Measurements from ENCODE around the gene LRRC74A. TPM values are rescaled to one million over a fixed set of nuclear protein-coding genes. Genes with fewer than 3 reads are reported as not detected.

Gene LRRC74A
- total and polyA plus RNA-seq, 10 of the 15 experiments (the other 5 are each of a cell fraction or from before 2014, with no cell fraction given): not detected

DNA sequence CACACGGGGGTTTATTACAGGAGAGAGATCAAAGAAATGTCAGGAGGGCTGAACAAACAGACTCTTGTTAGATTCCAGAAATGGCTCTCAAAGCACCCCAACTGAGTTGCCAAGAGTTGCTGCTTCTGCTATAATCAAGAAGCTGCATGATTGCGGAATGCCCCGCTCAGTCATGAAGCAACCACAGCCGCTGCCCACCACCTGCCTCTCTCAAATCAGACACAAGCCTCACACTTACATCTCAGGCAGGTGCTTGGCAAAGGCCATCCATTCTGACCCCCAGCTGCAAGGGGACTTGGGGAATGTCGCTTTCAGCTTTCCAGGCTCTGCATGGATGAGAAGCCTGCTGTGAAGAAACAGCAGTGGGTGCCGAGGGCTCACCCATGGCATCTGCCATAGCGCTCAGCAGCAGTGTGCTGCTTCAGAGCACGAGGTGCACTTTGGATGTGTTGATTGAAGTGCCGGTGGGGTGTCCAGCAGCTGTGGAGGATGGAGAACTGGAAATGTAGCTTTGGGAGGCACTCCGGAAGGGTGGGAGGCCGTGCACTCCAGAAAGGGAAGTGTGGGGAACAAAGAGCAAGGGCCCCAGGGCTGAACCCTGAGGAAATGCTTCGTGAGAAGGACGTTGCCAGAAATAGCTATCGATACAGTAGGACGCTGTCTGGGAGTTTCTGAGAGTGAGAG is 37.7 kb downstream of the LRRC74A start:
- H3K36me3 ChIP-seq (ENCODE audit: control insufficient read depth in 2 of 2, insufficient read depth in 2 of 2, low read length in 1 of 2): no peaks in the 10 kb centered on the region
- H3K4me1 ChIP-seq (ENCODE audit: control insufficient read depth, insufficient read depth, low read length): peaks cover 25% of the 10 kb centered on the region
- peak; percentile 41 for FAIRE-seq
- H3K4me2 ChIP-seq (ENCODE audit: control insufficient read depth, insufficient read depth): peak overlapping the region; percentile 38
- peak overlapping the region; percentile 43; the same call in 1 of the 2 replicates for H2AFZ ChIP-seq (ENCODE audit: control insufficient read depth, low read depth, low read length)
- ChIA-PET CTCF (interaction anchor here (0.6 to 2.1 kb wide), 11 partner anchors 9 to 207 kb away, joined by 3 to 12 read pairs (median 4); no protein-coding TSS in a partner anchor), POLR2A (interaction anchor here (0.5 to 0.6 kb wide), 2 partner anchors 99 to 163 kb away, joined by 3 read pairs; no protein-coding TSS in a partner anchor), SMC1A (ENCODE audit: uncharacterized antibody, unreplicated experiment) (interaction anchor here (0.6 to 2.0 kb wide), 5 partner anchors 51 to 206 kb away, joined by 3 to 6 read pairs (median 3); partner anchors contain the start of gene ANGEL1), RAD21 (ENCODE audit: unreplicated experiment) (interaction anchor here (0.7 to 1.1 kb wide), 4 partner anchors 12 to 288 kb away, joined by 3 to 6 read pairs (median 3); no protein-coding TSS in a partner anchor)
- H3K27ac ChIP-seq (ENCODE audit: control insufficient read depth, insufficient read depth): peak overlapping the region; percentile 43
- H4K20me1 ChIP-seq (ENCODE audit: control insufficient read depth, insufficient read depth): no peaks in the 10 kb centered on the region
- no TSS peak for BruUV-seq (replicated peaks)
- 0 out of 2 replicates have a peak overlapping the region, but pooled peaks have one; percentile 8 for H3K9ac ChIP-seq (ENCODE audit: control insufficient read depth, insufficient read depth, low read length)
- in situ Hi-C loops (cut with MboI) (no loop called here), intact Hi-C loops (cut with micrococcal nuclease; ENCODE audit: unreplicated experiment) (no loop called here)
- H3K79me2 ChIP-seq (ENCODE audit: control insufficient read depth, insufficient read depth, low read length): no peaks in the 10 kb centered on the region
- 10% methylated on average over 11 of the region's 15 CpGs for WGBS (ENCODE audit: insufficient coverage, insufficient replicate concordance, low lambda C conversion rate, missing lambda C conversion rate)
- H3K27me3 ChIP-seq (replicated peaks in 1 of 2; ENCODE audit: control insufficient read depth in 2 of 2, insufficient read depth in 2 of 2, low read length in 1 of 2): no peaks in the 10 kb centered on the region
- ATAC-seq: peak; percentile 83
- DNase-seq (ENCODE audit: low read depth, low spot score): peak; percentile 13
- no peaks in the 10 kb centered on the region for H3K9me3 ChIP-seq (replicated peaks; ENCODE audit: control insufficient read depth, insufficient read depth, low read length)
- no peak overlapping the region for H3K4me3 ChIP-seq
- peak in 1 of 2 experiments; percentile 3; a peak in 1 of 4 replicates for TF ChIP-seq BHLHE40 (IDR thresholded peaks at IDR 0.05; ENCODE audit: borderline replicate concordance in 1 of 2, low read depth in 2 of 2, low read length in 1 of 2)
- TF ChIP-seq DPF2 (IDR thresholded peaks at IDR 0.05): peak; percentile 51; the same call in 1 of the 2 replicates
- TF ChIP-seq ZNF207 (IDR thresholded peaks at IDR 0.05; ENCODE audit: borderline replicate concordance): no peak
- no peak for TF ChIP-seq BACH1 (IDR thresholded peaks at IDR 0.05; ENCODE audit: borderline replicate concordance)
- no peak for TF ChIP-seq ASH2L (IDR thresholded peaks at IDR 0.05; ENCODE audit: borderline replicate concordance, low read depth)
- no peak for TF ChIP-seq GATAD2B (conservative IDR thresholded peaks at IDR 0.05; ENCODE audit: low read depth)
- TF ChIP-seq FOXM1 (IDR thresholded peaks at IDR 0.05; ENCODE audit: low read depth, low read length): no peak
- TF ChIP-seq, protein P1, sequence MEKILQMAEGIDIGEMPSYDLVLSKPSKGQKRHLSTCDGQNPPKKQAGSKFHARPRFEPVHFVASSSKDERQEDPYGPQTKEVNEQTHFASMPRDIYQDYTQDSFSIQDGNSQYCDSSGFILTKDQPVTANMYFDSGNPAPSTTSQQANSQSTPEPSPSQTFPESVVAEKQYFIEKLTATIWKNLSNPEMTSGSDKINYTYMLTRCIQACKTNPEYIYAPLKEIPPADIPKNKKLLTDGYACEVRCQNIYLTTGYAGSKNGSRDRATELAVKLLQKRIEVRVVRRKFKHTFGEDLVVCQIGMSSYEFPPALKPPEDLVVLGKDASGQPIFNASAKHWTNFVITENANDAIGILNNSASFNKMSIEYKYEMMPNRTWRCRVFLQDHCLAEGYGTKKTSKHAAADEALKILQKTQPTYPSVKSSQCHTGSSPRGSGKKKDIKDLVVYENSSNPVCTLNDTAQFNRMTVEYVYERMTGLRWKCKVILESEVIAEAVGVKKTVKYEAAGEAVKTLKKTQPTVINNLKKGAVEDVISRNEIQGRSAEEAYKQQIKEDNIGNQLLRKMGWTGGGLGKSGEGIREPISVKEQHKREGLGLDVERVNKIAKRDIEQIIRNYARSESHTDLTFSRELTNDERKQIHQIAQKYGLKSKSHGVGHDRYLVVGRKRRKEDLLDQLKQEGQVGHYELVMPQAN (conservative IDR thresholded peaks at IDR 0.05): no peak
- TF ChIP-seq EED (IDR thresholded peaks at IDR 0.05; ENCODE audit: low read depth): peak; percentile 85
- TF ChIP-seq, protein P2, sequence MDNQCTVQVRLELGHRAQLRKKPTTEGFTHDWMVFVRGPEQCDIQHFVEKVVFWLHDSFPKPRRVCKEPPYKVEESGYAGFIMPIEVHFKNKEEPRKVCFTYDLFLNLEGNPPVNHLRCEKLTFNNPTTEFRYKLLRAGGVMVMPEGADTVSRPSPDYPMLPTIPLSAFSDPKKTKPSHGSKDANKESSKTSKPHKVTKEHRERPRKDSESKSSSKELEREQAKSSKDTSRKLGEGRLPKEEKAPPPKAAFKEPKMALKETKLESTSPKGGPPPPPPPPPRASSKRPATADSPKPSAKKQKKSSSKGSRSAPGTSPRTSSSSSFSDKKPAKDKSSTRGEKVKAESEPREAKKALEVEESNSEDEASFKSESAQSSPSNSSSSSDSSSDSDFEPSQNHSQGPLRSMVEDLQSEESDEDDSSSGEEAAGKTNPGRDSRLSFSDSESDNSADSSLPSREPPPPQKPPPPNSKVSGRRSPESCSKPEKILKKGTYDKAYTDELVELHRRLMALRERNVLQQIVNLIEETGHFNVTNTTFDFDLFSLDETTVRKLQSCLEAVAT (IDR thresholded peaks at IDR 0.05): no peak
- no peak for TF ChIP-seq STAT1 (conservative IDR thresholded peaks at IDR 0.05)
- TF ChIP-seq ZSCAN29 (IDR thresholded peaks at IDR 0.05): no peak
- TF ChIP-seq, protein P3, sequence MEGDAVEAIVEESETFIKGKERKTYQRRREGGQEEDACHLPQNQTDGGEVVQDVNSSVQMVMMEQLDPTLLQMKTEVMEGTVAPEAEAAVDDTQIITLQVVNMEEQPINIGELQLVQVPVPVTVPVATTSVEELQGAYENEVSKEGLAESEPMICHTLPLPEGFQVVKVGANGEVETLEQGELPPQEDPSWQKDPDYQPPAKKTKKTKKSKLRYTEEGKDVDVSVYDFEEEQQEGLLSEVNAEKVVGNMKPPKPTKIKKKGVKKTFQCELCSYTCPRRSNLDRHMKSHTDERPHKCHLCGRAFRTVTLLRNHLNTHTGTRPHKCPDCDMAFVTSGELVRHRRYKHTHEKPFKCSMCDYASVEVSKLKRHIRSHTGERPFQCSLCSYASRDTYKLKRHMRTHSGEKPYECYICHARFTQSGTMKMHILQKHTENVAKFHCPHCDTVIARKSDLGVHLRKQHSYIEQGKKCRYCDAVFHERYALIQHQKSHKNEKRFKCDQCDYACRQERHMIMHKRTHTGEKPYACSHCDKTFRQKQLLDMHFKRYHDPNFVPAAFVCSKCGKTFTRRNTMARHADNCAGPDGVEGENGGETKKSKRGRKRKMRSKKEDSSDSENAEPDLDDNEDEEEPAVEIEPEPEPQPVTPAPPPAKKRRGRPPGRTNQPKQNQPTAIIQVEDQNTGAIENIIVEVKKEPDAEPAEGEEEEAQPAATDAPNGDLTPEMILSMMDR (IDR thresholded peaks at IDR 0.05 in 2 of 3, conservative IDR thresholded peaks at IDR 0.05 in 1 of 3; ENCODE audit: control insufficient read depth in 2 of 3, extremely low read depth in 1 of 3, insufficient read depth in 1 of 3, low read depth in 3 of 3, low read length in 3 of 3): no peak
- TF ChIP-seq MXI1 (IDR thresholded peaks at IDR 0.05; ENCODE audit: low read depth, low read length): no peak
- TF ChIP-seq RUNX3 (IDR thresholded peaks at IDR 0.05; ENCODE audit: low read length): peak; percentile 30
- no peak for TF ChIP-seq ZNF274 (IDR thresholded peaks at IDR 0.05; ENCODE audit: insufficient read depth, insufficient read length)
- no peak for TF ChIP-seq ZZZ3 (IDR thresholded peaks at IDR 0.05; ENCODE audit: control insufficient read depth, insufficient read length, low read depth)
- peak; percentile 76; the same call in 1 of the 2 replicates for TF ChIP-seq MEF2A (IDR thresholded peaks at IDR 0.05; ENCODE audit: insufficient read depth, low read depth, low read length)
- peak; percentile 74 for TF ChIP-seq TCF12 (IDR thresholded peaks at IDR 0.05; ENCODE audit: low read depth, low read length)
